Neural progenitor cell (in vitro differentiated cells): Measurements from ENCODE around the gene SEC16A. TPM values are rescaled to one million over a fixed set of nuclear protein-coding genes. Genes with fewer than 3 reads are reported as not detected.

Experiments used
- DNase-seq: peaks from one replicate; pipeline ENCODE4 v3.0.0-alpha.2; 2016; ENCODE audit warnings: low spot score
- H2AFZ ChIP-seq: fragments of 200-600 bp; sonication (generic); replicated peaks from 2 replicates; pipeline ENCODE4 v1.6.1; 2016; ENCODE audit warnings: antibody characterized with exemption
- H3F3A ChIP-seq: fragments of 200-600 bp; sonication (generic); 2 replicates; pipeline ENCODE4 v1.6.1; 2016; ENCODE audit warnings: antibody characterized with exemption, low read depth
- H3K27ac ChIP-seq: fragments of 200-600 bp; sonication (generic); 2 replicates; pipeline ENCODE4 v1.5.1; 2016; ENCODE audit warnings: mild to moderate bottlenecking
- H3K27me3 ChIP-seq: fragments of 200-600 bp; sonication (generic); 2 replicates; pipeline ENCODE4 v1.6.1; 2016; ENCODE audit warnings: mild to moderate bottlenecking, moderate library complexity
- H3K36me3 ChIP-seq: fragments of 200-600 bp; sonication (generic); 2 replicates; pipeline ENCODE4 v1.5.1; 2016
- H3K4me1 ChIP-seq: fragments of 200-600 bp; sonication (generic); 2 replicates; pipeline ENCODE4 v1.6.1; 2016; ENCODE audit warnings: mixed run types
- H3K4me2 ChIP-seq: fragments of 200-600 bp; sonication (generic); 2 replicates; pipeline ENCODE4 v1.6.1; 2016
- H3K4me3 ChIP-seq: fragments of 200-600 bp; sonication (generic); 2 replicates; pipeline ENCODE4 v1.5.1; 2016
- H3K79me2 ChIP-seq: fragments of 200-600 bp; sonication (generic); 2 replicates; pipeline ENCODE4 v1.6.1; 2016; ENCODE audit warnings: low read depth
- H3K9ac ChIP-seq: fragments of 200-600 bp; sonication (generic); 2 replicates; pipeline ENCODE4 v1.6.1; 2016
- H3K9me3 ChIP-seq: fragments of 200-600 bp; sonication (generic); 2 replicates; pipeline ENCODE4 v1.5.1; 2016; ENCODE audit warnings: low read depth
- H4K20me1 ChIP-seq: fragments of 200-600 bp; sonication (generic); 2 replicates; pipeline ENCODE4 v1.6.1; 2016; ENCODE audit warnings: low read depth
- H3K27ac Mint-ChIP-seq: 3 replicates; pipeline ENCODE4 v1.8.0; 2021; ENCODE audit warnings: mixed read lengths
- H3K27me3 Mint-ChIP-seq: 2 replicates; pipeline ENCODE4 v1.8.0; 2022; ENCODE audit warnings: low read depth, mild to moderate bottlenecking, inconsistent platforms, moderate library complexity, mixed read lengths; ENCODE audit not compliant: insufficient read depth
- H3K36me3 Mint-ChIP-seq: 3 replicates; pipeline ENCODE4 v1.8.0; 2021; ENCODE audit warnings: mixed read lengths
- H3K4me1 Mint-ChIP-seq: 3 replicates; pipeline ENCODE4 v1.8.0; 2021; ENCODE audit warnings: mixed read lengths
- H3K4me3 Mint-ChIP-seq: 3 replicates; pipeline ENCODE4 v1.8.0; 2021; ENCODE audit warnings: mild to moderate bottlenecking, moderate library complexity, mixed read lengths
- H3K9me3 Mint-ChIP-seq: 3 replicates; pipeline ENCODE4 v1.8.0; 2020; ENCODE audit warnings: mixed read lengths
- CTCF ChIP-seq: fragments of 200-600 bp; sonication (generic); IDR thresholded peaks from 2 replicates; pipeline ENCODE4 v1.5.1; 2017; ENCODE audit warnings: antibody characterized with exemption, mild to moderate bottlenecking
- EZH2 ChIP-seq: fragments of 200-600 bp; sonication (generic); IDR thresholded peaks from 2 replicates; pipeline ENCODE4 v1.6.1; 2017; ENCODE audit warnings: antibody characterized with exemption, mild to moderate bottlenecking, moderate library complexity
- EZH2phosphoT487 ChIP-seq: fragments of 200-600 bp; sonication (generic); IDR thresholded peaks from 2 replicates; pipeline ENCODE4 v1.6.1; 2017; ENCODE audit warnings: antibody characterized with exemption
- total RNA-seq: library from RNA; depleted of rRNA; stranded (reverse); fragments of >200 nt; gene quantifications from 2 replicates; pipeline ENCODE4 v1.2.3, GENCODE V29; 2015; ENCODE audit warnings: low replicate concordance

The SEC16A gene
- total RNA-seq, 1 donor from 2014 or later, result 16.8 TPM

GRCh38 chr9:136516191-136516654 is 33.4 kb upstream of the SEC16A start:
- H3K27me3 ChIP-seq, result no peaks in the 10 kb centered on the region
- no peak overlapping the region for H3K27ac Mint-ChIP-seq
- H4K20me1 ChIP-seq, result peaks cover 22% of the 10 kb centered on the region
- no peaks in the 10 kb centered on the region for H3F3A ChIP-seq
- H3K4me3 Mint-ChIP-seq, result no peak overlapping the region
- H3K4me2 ChIP-seq, result no peak overlapping the region
- H3K27me3 Mint-ChIP-seq, result no peaks in the 10 kb centered on the region
- H2AFZ ChIP-seq, result no peak overlapping the region
- H3K4me1 Mint-ChIP-seq, result peaks cover 6% of the 10 kb centered on the region
- no peak for DNase-seq
- H3K4me3 ChIP-seq, result no peak overlapping the region
- no peaks in the 10 kb centered on the region for H3K9me3 Mint-ChIP-seq
- no peak overlapping the region for H3K9ac ChIP-seq
- no peaks in the 10 kb centered on the region for H3K4me1 ChIP-seq
- no peaks in the 10 kb centered on the region for H3K36me3 Mint-ChIP-seq
- no peaks in the 10 kb centered on the region for H3K9me3 ChIP-seq
- TF ChIP-seq CTCF (no peak), EZH2 (no peak), EZH2phosphoT487 (no peak)
- no peaks in the 10 kb centered on the region for H3K79me2 ChIP-seq
- H3K27ac ChIP-seq, result no peak overlapping the region
- no peaks in the 10 kb centered on the region for H3K36me3 ChIP-seq

GRCh38 chr9:136515276-136515675 is 32.4 kb upstream of the SEC16A start:
- Mint-ChIP-seq H3K4me1 (peaks cover 6% of the 10 kb centered on the region), H3K27ac (no peak overlapping the region), H3K4me3 (no peak overlapping the region), H3K27me3 (no peaks in the 10 kb centered on the region), H3K9me3 (no peaks in the 10 kb centered on the region), H3K36me3 (no peaks in the 10 kb centered on the region)
- no peaks in the 10 kb centered on the region for H3F3A ChIP-seq
- DNase-seq, result no peak
- no peaks in the 10 kb centered on the region for H3K36me3 ChIP-seq
- H3K79me2 ChIP-seq, result no peaks in the 10 kb centered on the region
- no peaks in the 10 kb centered on the region for H3K9me3 ChIP-seq
- H3K4me2 ChIP-seq, result no peak overlapping the region
- H3K9ac ChIP-seq, result no peak overlapping the region
- no peak for TF ChIP-seq CTCF
- no peak for TF ChIP-seq EZH2phosphoT487
- TF ChIP-seq EZH2, result no peak
- peaks cover 12% of the 10 kb centered on the region for H4K20me1 ChIP-seq
- H3K4me3 ChIP-seq, result no peak overlapping the region
- no peak overlapping the region for H3K27ac ChIP-seq
- H2AFZ ChIP-seq, result no peak overlapping the region
- H3K4me1 ChIP-seq, result no peaks in the 10 kb centered on the region
- H3K27me3 ChIP-seq, result no peaks in the 10 kb centered on the region

- H3K36me3 ChIP-seq, result no peaks in the 10 kb centered on the region
- H3K9me3 Mint-ChIP-seq, result no peaks in the 10 kb centered on the region
- H3K27ac Mint-ChIP-seq, result no peak overlapping the region
- H3K27me3 ChIP-seq, result no peaks in the 10 kb centered on the region
- H3K4me1 Mint-ChIP-seq, result peaks cover 6% of the 10 kb centered on the region
- H3K4me3 ChIP-seq, result no peak overlapping the region
- no peak for TF ChIP-seq EZH2phosphoT487
- no peak for TF ChIP-seq CTCF
- TF ChIP-seq EZH2, result no peak
- H2AFZ ChIP-seq, result no peak overlapping the region
- H3K4me3 Mint-ChIP-seq, result no peak overlapping the region
- DNase-seq, result no peak
- H3K27ac ChIP-seq, result no peak overlapping the region
- H3F3A ChIP-seq, result no peaks in the 10 kb centered on the region
- no peaks in the 10 kb centered on the region for H3K9me3 ChIP-seq
- H3K4me1 ChIP-seq, result no peaks in the 10 kb centered on the region
- H3K36me3 Mint-ChIP-seq, result no peaks in the 10 kb centered on the region
- no peak overlapping the region for H3K9ac ChIP-seq
- peaks cover 2% of the 10 kb centered on the region for H3K27me3 Mint-ChIP-seq
- H3K79me2 ChIP-seq, result no peaks in the 10 kb centered on the region
- peaks cover 3% of the 10 kb centered on the region for H4K20me1 ChIP-seq
- H3K4me2 ChIP-seq, result no peak overlapping the region
These were observed 31.3 kb upstream of the SEC16A start for GRCh38 chr9:136514022-136514714.
